HepG2 (cell line): ENCODE results near the gene C2. TPM values are rescaled to one million over a fixed set of nuclear protein-coding genes. Genes with fewer than 3 reads are reported as not detected.

Experiments
- ARID4A ChIP-seq: sonication (generic); formaldehyde crosslinking; IDR thresholded peaks from 2 replicates; pipeline ENCODE4 v1.5.0; 2020; ENCODE audit warnings: mild to moderate bottlenecking, missing genetic modification reagents, borderline replicate concordance
- FOXP4 ChIP-seq: sonication (generic); formaldehyde crosslinking; IDR thresholded peaks from 2 replicates; pipeline ENCODE4 v1.4.0; 2020; ENCODE audit warnings: missing genetic modification reagents
- GATA4 ChIP-seq: sonication (generic); IDR thresholded peaks from 2 replicates; pipeline ENCODE4 v1.6.1; 2016; ENCODE audit warnings: antibody characterized with exemption, low read depth, borderline replicate concordance
- HMG20B ChIP-seq: conservative IDR thresholded peaks from 2 replicates; pipeline ENCODE4 v1.6.1; 2016; ENCODE audit warnings: missing genetic modification reagents, missing compliant biosample characterization
- MAZ ChIP-seq, 2 experiments: sonication (generic) in 1 of 2; formaldehyde crosslinking in 1 of 2; IDR thresholded peaks; 2 replicates each; pipeline versions ENCODE4 v1.5.0 to v1.6.1; 2012 to 2020; ENCODE audit warnings: low read depth in 2 of 2, mild to moderate bottlenecking in 2 of 2, borderline replicate concordance in 1 of 2, improper control_type of control experiment in 1 of 2, low read length in 1 of 2, missing genetic modification reagents in 1 of 2, moderate library complexity in 1 of 2
- MEIS2 ChIP-seq: sonication (generic); formaldehyde crosslinking; IDR thresholded peaks from 2 replicates; pipeline ENCODE4 v1.9.0; 2021; ENCODE audit warnings: mild to moderate bottlenecking, missing genetic modification reagents
- NR2C2 ChIP-seq: sonication (generic); formaldehyde crosslinking; IDR thresholded peaks from 2 replicates; pipeline ENCODE4 v1.4.0; 2020; ENCODE audit warnings: missing genetic modification reagents, mild to moderate bottlenecking, moderate library complexity, borderline replicate concordance
- PRDM10 ChIP-seq: sonication (generic); formaldehyde crosslinking; IDR thresholded peaks from 2 replicates; pipeline ENCODE4 v1.4.0; 2020; ENCODE audit warnings: low read depth, missing genetic modification reagents
- RELA ChIP-seq: sonication (generic); formaldehyde crosslinking; IDR thresholded peaks from 2 replicates; pipeline ENCODE4 v1.4.0; 2020; ENCODE audit warnings: missing genetic modification reagents
- RORA ChIP-seq: sonication (generic); formaldehyde crosslinking; IDR thresholded peaks from 2 replicates; pipeline ENCODE4 v1.5.0; 2020; ENCODE audit warnings: mild to moderate bottlenecking, missing genetic modification reagents, moderate library complexity
- SRSF1 ChIP-seq: fragments of 200-400 bp; formaldehyde crosslinking; optimal IDR thresholded peaks from 2 replicates; pipeline ENCODE3; 2017; ENCODE audit warnings: mild to moderate bottlenecking, low read depth, low read length, moderate library complexity
- ZBTB4 ChIP-seq: sonication (generic); formaldehyde crosslinking; IDR thresholded peaks from 2 replicates; pipeline ENCODE4 v1.4.0; 2020; ENCODE audit warnings: missing genetic modification reagents, mild to moderate bottlenecking, borderline replicate concordance
- ZNF33B ChIP-seq: sonication (generic); formaldehyde crosslinking; IDR thresholded peaks from 2 replicates; pipeline ENCODE4 v1.5.1; 2020; ENCODE audit warnings: mild to moderate bottlenecking, missing genetic modification reagents
- ZNF883 ChIP-seq: sonication (generic); formaldehyde crosslinking; IDR thresholded peaks from 2 replicates; pipeline ENCODE4 v1.5.1; 2020; ENCODE audit warnings: mild to moderate bottlenecking, missing genetic modification reagents; ENCODE audit errors: not compliant biosample characterization
- polyA plus RNA-seq, 8 experiments: library from polyadenylated mRNA; depleted of rRNA in 3 of 8; stranded (reverse) in 7 of 8; unstranded in 1 of 8; fragments of >200 nt; fragmentation: Illumina TruSeq in 4 of 8; extraction: Trizol in 4 of 8; gene quantifications; 2 replicates each; pipeline versions ENCODE4 v1.2.1 to v1.2.3, GENCODE V29; 2011 to 2016; ENCODE audit warnings: low read depth in 4 of 8, missing spikeins in 1 of 8, mixed read lengths in 1 of 8; ENCODE audit not compliant: insufficient read depth in 1 of 8
- total RNA-seq, 5 experiments: library from RNA; depleted of rRNA; stranded (reverse); fragments of >200 nt; fragmentation: Illumina TruSeq; extraction: Trizol; gene quantifications; 2 replicates each; pipeline ENCODE4 v1.2.3, GENCODE V29; 2016; ENCODE audit warnings: low read depth in 1 of 5

Gene C2
- total and polyA plus RNA-seq, 2 of the 13 experiments (the other 11 are each of a cell fraction or from before 2014, with no cell fraction given): 165 to 307 TPM

- TF ChIP-seq SRSF1: no peak
- peak; percentile 75 for TF ChIP-seq ZNF883 (CRISPR knock-in tag)
- peak; percentile 72; the same call in 1 of the 2 replicates for TF ChIP-seq ZBTB4 (CRISPR knock-in tag)
- TF ChIP-seq RORA (CRISPR knock-in tag): no peak
- peak; percentile 82; the same call in 1 of the 2 replicates for TF ChIP-seq MAZ (IDR thresholded peaks at IDR 0.05; ENCODE audit: borderline replicate concordance, low read depth, low read length)
- TF ChIP-seq MAZ (CRISPR knock-in tag; IDR thresholded peaks at IDR 0.05; ENCODE audit: low read depth): peak; percentile 90; the same call in 1 of the 2 replicates
- TF ChIP-seq NR2C2 (CRISPR knock-in tag): peak; percentile 53; the same call in 1 of the 2 replicates
- 0 out of 2 replicates have a peak, but pooled peaks have one; percentile 48 for TF ChIP-seq GATA4
- peak; percentile 61; the same call in 1 of the 2 replicates for TF ChIP-seq MEIS2 (CRISPR knock-in tag)
- TF ChIP-seq ZNF33B (CRISPR knock-in tag): peak; percentile 16; the same call in 1 of the 2 replicates
- peak; percentile 67 for TF ChIP-seq HMG20B (CRISPR knock-in tag)
- TF ChIP-seq ARID4A (CRISPR knock-in tag): peak; percentile 83
- TF ChIP-seq FOXP4 (CRISPR knock-in tag): peak; percentile 92
- no peak for TF ChIP-seq RELA (CRISPR knock-in tag)
- TF ChIP-seq PRDM10 (CRISPR knock-in tag): peak; percentile 98
Observed at GRCh38 chr6:31927242-31927862, at the start of gene C2 (continued).
